HK-2 (cell line): ENCODE measurements around the gene CDH7.
A peak's percentile ranks its signal among the peaks of the same experiment; 100 is the strongest.

Experiments
- DNase-seq: peaks from one replicate; pipeline ENCODE4 v3.0.0-alpha.2; 2018; ENCODE audit not compliant: unreplicated experiment

The CDH7 gene

GRCh38 chr18:65767406-65767805 is 16.6 kb downstream of the CDH7 start:
- DNase-seq, result no peak

GRCh38 chr18:65768120-65768778 is 17.4 kb downstream of the CDH7 start:
- DNase-seq, result peak; percentile 6

- DNase-seq, result no peak
Observed at GRCh38 chr18:65769652-65770051, 18.8 kb downstream of the CDH7 start.

GRCh38 chr18:65786474-65786873 is 35.7 kb downstream of the CDH7 start:
- no peak for DNase-seq

- no peak for DNase-seq
Observed at GRCh38 chr18:65788373-65788772, 37.6 kb downstream of the CDH7 start.

- DNase-seq, result no peak
Observed at GRCh38 chr18:65790604-65791003, 39.8 kb downstream of the CDH7 start.

- no peak for DNase-seq
Observed at GRCh38 chr18:65791719-65792118, 40.9 kb downstream of the CDH7 start.

- no peak for DNase-seq
Observed at GRCh38 chr18:65792456-65793074, 41.8 kb downstream of the CDH7 start.

- no peak for DNase-seq
Observed at GRCh38 chr18:65808759-65809158, 57.9 kb downstream of the CDH7 start.

GRCh38 chr18:65811307-65811706 is 60.5 kb downstream of the CDH7 start:
- DNase-seq, result no peak

- DNase-seq, result no peak
Observed at GRCh38 chr18:65815506-65815905, 64.7 kb downstream of the CDH7 start.

GRCh38 chr18:65817178-65817577 is 66.4 kb downstream of the CDH7 start:
- no peak for DNase-seq

GRCh38 chr18:65821911-65822310 is 71.1 kb downstream of the CDH7 start:
- DNase-seq, result no peak

GRCh38 chr18:65822826-65823225 is 72.0 kb downstream of the CDH7 start:
- no peak for DNase-seq

- DNase-seq, result no peak
Observed at GRCh38 chr18:65827444-65827843, 76.6 kb downstream of the CDH7 start.

- DNase-seq, result no peak
Observed at GRCh38 chr18:65835881-65836280, 85.1 kb downstream of the CDH7 start.

- DNase-seq, result no peak
Observed at GRCh38 chr18:65846107-65846506, 95.3 kb downstream of the CDH7 start.

GRCh38 chr18:65852273-65852672 is 101.5 kb downstream of the CDH7 start:
- DNase-seq, result no peak

- DNase-seq, result no peak
Observed at GRCh38 chr18:65859075-65859474, 108.3 kb downstream of the CDH7 start.

GRCh38 chr18:65869527-65869926 is 118.7 kb downstream of the CDH7 start:
- DNase-seq, result no peak

GRCh38 chr18:65876310-65876709 is 125.5 kb downstream of the CDH7 start:
- no peak for DNase-seq

- no peak for DNase-seq
Observed at GRCh38 chr18:65897292-65897691, 146.5 kb downstream of the CDH7 start.

- no peak for DNase-seq
Observed at GRCh38 chr18:65901522-65901921, 150.7 kb downstream of the CDH7 start.

- DNase-seq, result no peak
Observed at GRCh38 chr18:65906621-65907034, 155.8 kb downstream of the CDH7 start.
